ENCODE measurements around the gene USH1C.

Gene USH1C

DNA sequence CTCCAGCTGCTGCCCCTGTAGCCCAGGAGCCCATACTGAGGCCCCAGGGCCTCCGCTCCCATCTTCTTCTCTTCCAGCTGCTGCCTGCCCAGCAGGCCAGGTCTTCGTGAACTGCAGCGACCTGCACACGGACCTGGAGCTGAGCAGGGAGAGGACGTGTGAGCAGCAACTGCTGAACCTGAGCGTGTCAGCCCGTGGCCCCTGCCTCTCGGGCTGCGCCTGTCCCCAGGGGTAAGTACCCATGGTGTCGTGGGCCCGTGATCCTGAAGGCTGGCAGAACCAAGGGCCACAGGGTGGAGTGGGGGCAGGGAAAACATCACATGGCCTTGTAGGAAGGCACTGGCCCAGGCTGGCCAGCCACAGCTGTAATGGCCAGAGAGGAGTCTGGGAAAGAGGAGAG lies 34.1 kb upstream of the USH1C start:
- TF ChIP-seq, protein P1, sequence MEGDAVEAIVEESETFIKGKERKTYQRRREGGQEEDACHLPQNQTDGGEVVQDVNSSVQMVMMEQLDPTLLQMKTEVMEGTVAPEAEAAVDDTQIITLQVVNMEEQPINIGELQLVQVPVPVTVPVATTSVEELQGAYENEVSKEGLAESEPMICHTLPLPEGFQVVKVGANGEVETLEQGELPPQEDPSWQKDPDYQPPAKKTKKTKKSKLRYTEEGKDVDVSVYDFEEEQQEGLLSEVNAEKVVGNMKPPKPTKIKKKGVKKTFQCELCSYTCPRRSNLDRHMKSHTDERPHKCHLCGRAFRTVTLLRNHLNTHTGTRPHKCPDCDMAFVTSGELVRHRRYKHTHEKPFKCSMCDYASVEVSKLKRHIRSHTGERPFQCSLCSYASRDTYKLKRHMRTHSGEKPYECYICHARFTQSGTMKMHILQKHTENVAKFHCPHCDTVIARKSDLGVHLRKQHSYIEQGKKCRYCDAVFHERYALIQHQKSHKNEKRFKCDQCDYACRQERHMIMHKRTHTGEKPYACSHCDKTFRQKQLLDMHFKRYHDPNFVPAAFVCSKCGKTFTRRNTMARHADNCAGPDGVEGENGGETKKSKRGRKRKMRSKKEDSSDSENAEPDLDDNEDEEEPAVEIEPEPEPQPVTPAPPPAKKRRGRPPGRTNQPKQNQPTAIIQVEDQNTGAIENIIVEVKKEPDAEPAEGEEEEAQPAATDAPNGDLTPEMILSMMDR (IDR thresholded peaks at IDR 0.05; ENCODE audit: insufficient read depth, low read depth, low read length, missing control alignments), result no peak
- no peak for DNase-seq (ENCODE audit: low read depth)
- H3K4me3 ChIP-seq (ENCODE audit: low read depth, low read length), result no peak overlapping the region

DNA sequence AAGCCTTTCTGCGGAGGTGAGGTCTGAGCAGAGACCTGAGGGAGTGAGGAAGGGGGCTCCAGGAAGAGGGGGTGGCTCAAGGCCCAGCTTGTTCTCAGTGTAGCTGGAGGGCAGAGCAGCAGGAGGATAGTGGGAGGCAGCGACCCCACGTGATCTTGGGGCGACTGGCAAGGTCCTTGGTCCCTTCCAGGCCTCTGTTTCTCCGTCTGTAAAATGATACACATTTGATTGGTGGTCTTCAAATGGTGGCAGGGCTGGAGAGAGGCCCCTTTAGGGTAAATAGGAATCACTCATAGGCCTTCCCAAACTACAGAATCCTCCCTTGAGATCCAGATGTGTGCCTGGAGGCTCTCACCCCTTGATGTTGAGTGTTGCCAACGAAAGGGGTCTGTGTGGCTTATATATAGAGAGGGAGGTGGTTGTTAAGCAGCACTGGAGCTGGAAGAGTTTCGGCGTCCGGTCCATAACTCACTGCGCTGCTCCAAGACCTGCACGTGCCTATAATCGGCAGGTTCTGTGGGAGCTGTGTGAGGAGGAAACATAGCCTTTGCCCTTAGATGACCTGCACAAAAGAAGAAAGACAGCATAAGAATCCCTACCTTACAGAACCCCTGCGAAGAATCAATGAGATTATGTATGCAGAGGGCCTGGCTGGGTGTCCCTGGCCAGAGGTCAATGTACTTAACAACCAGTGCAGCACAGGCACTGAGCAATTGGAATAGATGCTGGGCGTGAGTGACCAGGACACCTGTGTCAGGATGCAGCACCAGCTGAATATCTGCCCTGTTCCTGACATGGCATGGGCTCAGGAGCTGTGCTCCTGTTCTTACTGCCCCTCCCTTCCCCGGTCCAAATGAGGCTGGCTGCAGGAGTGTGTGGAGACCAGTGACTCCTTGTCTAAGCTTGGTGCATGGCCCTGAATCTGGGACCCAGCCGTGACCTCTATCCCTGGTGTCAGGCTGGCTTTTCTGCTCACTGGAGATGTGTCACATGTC lies 31.5 kb upstream of the USH1C start:
- H3K4me3 ChIP-seq (ENCODE audit: low read depth, low read length), result no peak overlapping the region
- TF ChIP-seq, protein P1 (IDR thresholded peaks at IDR 0.05; ENCODE audit: insufficient read depth, low read depth, low read length, missing control alignments), result no peak
- DNase-seq (ENCODE audit: low read depth), result no peak

DNA sequence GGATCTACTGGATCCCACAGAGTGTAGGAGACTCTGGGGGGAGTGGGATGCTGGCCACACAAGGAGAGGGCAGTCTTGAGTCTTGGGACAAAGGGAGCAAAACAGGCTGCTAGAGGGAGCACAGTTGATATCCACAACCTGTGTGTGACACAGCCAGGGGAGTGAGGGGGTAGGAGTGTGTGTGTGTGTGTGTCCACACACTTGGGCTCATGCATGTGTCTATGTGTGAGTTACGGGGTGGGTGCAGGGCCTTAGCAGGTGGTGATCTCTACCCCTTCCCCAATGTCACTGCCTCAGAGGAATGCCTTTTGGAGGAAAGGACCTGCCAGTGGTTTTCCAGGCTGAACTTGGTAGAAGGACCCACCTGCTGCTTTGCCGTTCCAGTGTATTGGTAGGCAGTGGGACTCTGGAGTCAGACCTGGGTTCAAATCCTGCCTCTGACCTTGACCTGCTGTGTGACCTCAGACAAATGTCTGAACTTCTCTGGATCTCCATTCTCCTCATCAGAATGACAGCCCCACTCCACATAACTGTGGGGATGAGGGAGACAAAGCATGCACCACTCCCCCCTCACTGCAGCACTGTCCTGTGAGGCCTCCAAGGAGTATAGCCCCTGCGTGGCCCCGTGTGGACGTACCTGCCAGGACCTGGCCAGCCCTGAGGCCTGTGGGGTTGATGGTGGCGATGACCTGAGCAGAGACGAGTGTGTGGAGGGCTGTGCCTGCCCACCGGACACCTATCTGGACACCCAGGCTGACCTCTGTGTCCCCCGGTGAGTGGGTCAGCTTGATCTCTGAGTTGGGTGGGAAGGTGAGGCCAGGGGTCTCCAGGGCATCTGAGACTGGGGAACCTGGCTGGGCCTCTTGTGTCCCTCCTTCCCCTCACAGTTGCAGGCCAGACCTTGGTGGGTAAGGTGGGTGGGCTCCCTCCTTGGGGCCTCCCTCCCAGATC lies 30.2 kb upstream of the USH1C start:
- no peak for DNase-seq (ENCODE audit: low read depth)
- TF ChIP-seq, protein P1 (IDR thresholded peaks at IDR 0.05; ENCODE audit: insufficient read depth, low read depth, low read length, missing control alignments), result no peak
- no peak overlapping the region for H3K4me3 ChIP-seq (ENCODE audit: low read depth, low read length)

DNA sequence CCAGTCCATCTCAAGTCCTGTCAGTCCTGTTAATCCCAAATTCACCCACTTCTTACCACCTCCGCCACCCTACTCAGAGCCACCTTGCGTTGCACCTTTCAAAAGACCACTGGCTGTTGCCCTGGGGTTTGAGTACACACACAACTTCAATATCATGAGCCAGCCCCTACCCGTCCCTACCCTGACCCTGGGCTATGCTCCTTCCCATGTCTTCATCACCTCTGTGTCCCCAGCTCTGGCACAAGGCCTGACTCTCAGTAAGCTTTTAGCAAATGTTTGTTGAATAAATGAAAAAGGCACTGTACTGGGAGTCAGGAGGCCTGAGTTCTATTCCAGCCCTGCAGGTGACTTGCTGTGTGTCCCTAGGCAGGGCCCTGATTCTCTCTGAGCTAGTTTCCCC lies 29.3 kb upstream of the USH1C start:
- DNase-seq (ENCODE audit: low read depth), result no peak
- TF ChIP-seq, protein P1 (IDR thresholded peaks at IDR 0.05; ENCODE audit: insufficient read depth, low read depth, low read length, missing control alignments), result no peak
- no peak overlapping the region for H3K4me3 ChIP-seq (ENCODE audit: low read depth, low read length)

DNA sequence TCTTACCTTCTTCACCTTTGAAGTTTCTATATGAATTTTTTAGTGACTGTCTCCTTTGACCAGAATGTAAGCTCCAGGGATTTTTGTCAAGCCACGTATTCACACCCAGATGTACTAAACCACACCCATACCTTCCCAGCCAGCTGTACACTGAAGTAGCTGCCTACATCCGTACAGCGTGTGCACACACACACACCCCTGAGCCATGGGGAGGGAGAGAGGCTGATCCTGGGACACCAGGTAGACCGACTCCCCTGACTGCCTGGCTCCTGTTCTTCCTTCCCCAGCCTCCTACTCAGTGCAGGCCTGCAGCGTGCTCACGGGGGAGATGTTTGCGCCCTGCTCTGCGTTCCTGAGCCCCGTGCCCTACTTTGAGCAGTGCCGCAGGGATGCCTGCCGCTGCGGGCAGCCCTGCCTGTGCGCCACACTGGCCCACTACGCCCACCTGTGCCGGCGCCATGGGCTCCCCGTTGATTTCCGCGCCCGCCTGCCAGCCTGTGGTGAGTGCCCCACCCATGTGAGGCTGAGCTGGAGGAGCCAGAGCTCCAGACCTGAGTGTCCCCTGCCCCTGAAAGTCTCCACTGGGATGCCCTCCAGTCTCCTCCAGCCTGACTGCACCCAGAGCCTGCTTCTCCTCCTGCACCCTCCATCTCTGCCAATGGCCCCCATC lies 28.7 kb upstream of the USH1C start:
- H3K4me3 ChIP-seq (ENCODE audit: low read depth, low read length), result no peak overlapping the region
- TF ChIP-seq, protein P1 (IDR thresholded peaks at IDR 0.05; ENCODE audit: insufficient read depth, low read depth, low read length, missing control alignments), result no peak
- DNase-seq (ENCODE audit: low read depth), result no peak

DNA sequence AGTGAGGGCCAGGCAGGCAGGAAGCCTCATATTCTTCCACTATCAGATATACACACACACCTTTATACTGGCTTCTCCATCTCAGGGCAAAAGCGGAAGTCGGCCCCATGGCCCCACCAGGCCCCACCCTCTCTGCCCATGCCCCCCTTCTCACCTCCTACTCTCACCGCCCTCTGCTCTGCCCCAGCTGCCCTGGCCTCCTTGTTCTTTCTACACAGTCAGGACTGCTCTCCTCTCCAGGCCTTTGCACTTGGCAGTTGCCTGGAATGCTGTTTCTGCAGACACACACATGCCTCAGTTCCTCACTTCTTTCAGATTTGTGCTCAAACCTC lies 28.1 kb upstream of the USH1C start:
- no peak for DNase-seq (ENCODE audit: low read depth)
- no peak overlapping the region for H3K4me3 ChIP-seq (ENCODE audit: low read depth, low read length)

More for the DNA sequence above, 28.1 kb upstream of the USH1C start:
- TF ChIP-seq, protein P1 (IDR thresholded peaks at IDR 0.05; ENCODE audit: insufficient read depth, low read depth, low read length, missing control alignments), result no peak

Measured in GM12865 (cell line).